HepG2 (cell line): ENCODE measurements around the gene SRSF6. TPM values are rescaled to one million over a fixed set of nuclear protein-coding genes. Genes with fewer than 3 reads are reported as not detected.

ENCODE experiments used
- BCL6 ChIP-seq: IDR thresholded peaks from 2 replicates; pipeline ENCODE4 v1.6.1; 2016; ENCODE audit warnings: missing genetic modification reagents, missing compliant biosample characterization
- E2F1 ChIP-seq: sonication (generic); formaldehyde crosslinking; IDR thresholded peaks from 2 replicates; pipeline ENCODE4 v1.5.0; 2020; ENCODE audit warnings: missing genetic modification reagents
- FOXJ3 ChIP-seq: sonication (generic); formaldehyde crosslinking; IDR thresholded peaks from 2 replicates; pipeline ENCODE4 v1.4.0; 2020; ENCODE audit warnings: missing genetic modification reagents, mild to moderate bottlenecking, borderline replicate concordance
- GZF1 ChIP-seq: sonication (generic); formaldehyde crosslinking; IDR thresholded peaks from 2 replicates; pipeline ENCODE4 v1.5.1; 2020; ENCODE audit warnings: mild to moderate bottlenecking, missing genetic modification reagents
- IRX3 ChIP-seq: sonication (generic); formaldehyde crosslinking; IDR thresholded peaks from 2 replicates; pipeline ENCODE4 v1.8.1; 2023; ENCODE audit warnings: mild to moderate bottlenecking, low read depth, missing genetic modification reagents, borderline replicate concordance
- KDM2A ChIP-seq: sonication (generic); formaldehyde crosslinking; IDR thresholded peaks from 2 replicates; pipeline ENCODE4 v1.4.0; 2020; ENCODE audit warnings: low read depth, missing genetic modification reagents, borderline replicate concordance
- MEIS2 ChIP-seq: sonication (generic); formaldehyde crosslinking; IDR thresholded peaks from 2 replicates; pipeline ENCODE4 v1.9.0; 2021; ENCODE audit warnings: mild to moderate bottlenecking, missing genetic modification reagents
- MIER2 ChIP-seq: IDR thresholded peaks from 2 replicates; pipeline ENCODE4 v1.6.1; 2016; ENCODE audit warnings: missing biosample characterization, missing genetic modification reagents
- NFIC ChIP-seq: IDR thresholded peaks from 2 replicates; pipeline ENCODE4 v1.6.1; 2012; ENCODE audit warnings: mild to moderate bottlenecking, low read length, inconsistent platforms
- PATZ1 ChIP-seq: sonication (generic); formaldehyde crosslinking; IDR thresholded peaks from 2 replicates; pipeline ENCODE4 v1.4.0; 2020; ENCODE audit warnings: missing genetic modification reagents
- PCBP1 ChIP-seq: fragments of 200-400 bp; formaldehyde crosslinking; IDR thresholded peaks from 2 replicates; pipeline ENCODE4 v1.6.1; 2017; ENCODE audit warnings: mild to moderate bottlenecking, low read depth, low read length, borderline replicate concordance
- PHF20 ChIP-seq: sonication (generic); formaldehyde crosslinking; IDR thresholded peaks from 2 replicates; pipeline ENCODE4 v1.5.0; 2020; ENCODE audit warnings: mild to moderate bottlenecking, missing genetic modification reagents
- PITX1 ChIP-seq: sonication (generic); formaldehyde crosslinking; IDR thresholded peaks from 2 replicates; pipeline ENCODE4 v1.5.1; 2020; ENCODE audit warnings: mild to moderate bottlenecking, missing genetic modification reagents
- PRDM10 ChIP-seq: sonication (generic); formaldehyde crosslinking; IDR thresholded peaks from 2 replicates; pipeline ENCODE4 v1.4.0; 2020; ENCODE audit warnings: low read depth, missing genetic modification reagents
- RARG ChIP-seq: sonication (generic); formaldehyde crosslinking; IDR thresholded peaks from 2 replicates; pipeline ENCODE4 v1.4.0; 2020; ENCODE audit warnings: low read depth, mild to moderate bottlenecking, missing genetic modification reagents
- YY1 ChIP-seq: IDR thresholded peaks from 2 replicates; pipeline ENCODE4 v1.6.1; 2011; ENCODE audit warnings: low read length, low read depth, moderate library complexity, mild to moderate bottlenecking; ENCODE audit not compliant: insufficient read depth, insufficient replicate concordance
- ZNF451 ChIP-seq: sonication (generic); formaldehyde crosslinking; IDR thresholded peaks from 2 replicates; pipeline ENCODE4 v1.5.0; 2020; ENCODE audit warnings: mild to moderate bottlenecking, missing genetic modification reagents
- ZNF816 ChIP-seq: sonication (generic); formaldehyde crosslinking; IDR thresholded peaks from 2 replicates; pipeline ENCODE4 v1.8.0; 2022; ENCODE audit warnings: missing genetic modification reagents, mild to moderate bottlenecking, borderline replicate concordance
- ZNF891 ChIP-seq: sonication (generic); formaldehyde crosslinking; IDR thresholded peaks from 2 replicates; pipeline ENCODE4 v1.5.0; 2020; ENCODE audit warnings: mild to moderate bottlenecking, missing genetic modification reagents
- polyA plus RNA-seq, 8 experiments: library from polyadenylated mRNA; depleted of rRNA in 3 of 8; stranded (reverse) in 7 of 8; unstranded in 1 of 8; fragments of >200 nt; fragmentation: Illumina TruSeq in 4 of 8; extraction: Trizol in 4 of 8; gene quantifications; 2 replicates each; pipeline versions ENCODE4 v1.2.1 to v1.2.3, GENCODE V29; 2011 to 2016; ENCODE audit warnings: low read depth in 4 of 8, missing spikeins in 1 of 8, mixed read lengths in 1 of 8; ENCODE audit not compliant: insufficient read depth in 1 of 8
- total RNA-seq, 5 experiments: library from RNA; depleted of rRNA; stranded (reverse); fragments of >200 nt; fragmentation: Illumina TruSeq; extraction: Trizol; gene quantifications; 2 replicates each; pipeline ENCODE4 v1.2.3, GENCODE V29; 2016; ENCODE audit warnings: low read depth in 1 of 5
- TF ChIP-seq, protein P1 (sequence below), 2 experiments: fragments of 450-650 bp in 1 of 2; sonication (generic) in 1 of 2; formaldehyde crosslinking; IDR thresholded peaks; 2 replicates each; pipeline versions ENCODE4 v1.5.0 to v1.8.0; 2020 to 2022; ENCODE audit warnings: mild to moderate bottlenecking in 1 of 2, missing genetic modification reagents in 1 of 2

SRSF6 gene
- total and polyA plus RNA-seq, 2 of the 13 experiments (the other 11 are each of a cell fraction or from before 2014, with no cell fraction given) = 156 to 194 TPM

DNA sequence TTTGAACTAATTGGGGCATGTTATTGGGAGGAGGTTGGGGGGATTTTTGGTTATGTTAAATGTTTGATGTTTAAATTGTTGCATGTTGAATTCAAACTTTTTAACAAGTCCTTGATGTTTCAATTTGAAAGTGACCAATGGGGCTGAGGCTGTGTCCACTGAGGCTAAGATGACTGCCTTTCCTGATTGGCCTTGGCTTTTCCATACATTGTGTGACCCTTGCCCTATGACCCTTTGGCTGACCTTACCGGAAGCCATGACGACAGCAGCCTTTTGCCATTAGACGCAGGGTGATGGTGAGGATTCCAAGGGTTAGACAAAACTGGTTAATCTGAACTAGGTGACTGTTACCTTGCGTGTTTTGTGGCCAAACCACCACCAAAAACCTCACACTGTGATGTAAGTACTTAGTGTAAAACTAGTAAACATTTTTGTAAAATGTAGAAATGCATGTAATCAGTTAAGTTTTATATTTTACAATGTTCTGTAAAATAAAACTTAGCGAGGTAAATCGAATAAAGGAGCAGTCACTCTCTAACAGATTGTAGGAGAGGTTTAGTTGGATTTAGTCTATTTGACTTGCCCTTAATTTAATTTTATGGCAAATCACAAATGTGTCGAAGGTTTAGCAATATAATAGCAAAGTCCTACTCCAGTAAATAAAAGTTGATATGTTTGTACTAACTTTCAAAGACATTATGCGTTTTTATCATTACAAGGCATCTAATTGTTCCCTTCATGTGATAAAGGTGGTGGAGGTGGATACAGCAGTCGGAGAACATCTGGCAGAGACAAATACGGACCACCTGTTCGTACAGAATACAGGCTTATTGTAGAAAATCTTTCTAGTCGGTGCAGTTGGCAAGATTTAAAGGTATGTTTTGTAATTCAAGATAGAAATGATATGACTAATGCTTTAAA, 1.6 kb downstream of the SRSF6 start (continued):
- TF ChIP-seq PRDM10 (CRISPR knock-in tag) (no peak), MIER2 (CRISPR knock-in tag) (no peak), PATZ1 (CRISPR knock-in tag) (no peak; the same call in 1 of the 2 replicates), PHF20 (no peak), ZNF451 (CRISPR knock-in tag) (no peak), BCL6 (CRISPR knock-in tag) (no peak; the same call in 1 of the 2 replicates), YY1 (peak; percentile 12), GZF1 (CRISPR knock-in tag) (no peak), NFIC (peak; percentile 36; the same call in 1 of the 2 replicates), ZNF891 (CRISPR knock-in tag) (no peak), PITX1 (CRISPR knock-in tag) (no peak), RARG (CRISPR knock-in tag) (no peak), MEIS2 (CRISPR knock-in tag) (no peak), IRX3 (no peak), KDM2A (CRISPR knock-in tag) (peak; percentile 22; the same call in 1 of the 2 replicates), ZNF816 (CRISPR knock-in tag) (no peak), FOXJ3 (no peak), E2F1 (CRISPR knock-in tag) (no peak), PCBP1 (no peak)
- TF ChIP-seq, protein P1, sequence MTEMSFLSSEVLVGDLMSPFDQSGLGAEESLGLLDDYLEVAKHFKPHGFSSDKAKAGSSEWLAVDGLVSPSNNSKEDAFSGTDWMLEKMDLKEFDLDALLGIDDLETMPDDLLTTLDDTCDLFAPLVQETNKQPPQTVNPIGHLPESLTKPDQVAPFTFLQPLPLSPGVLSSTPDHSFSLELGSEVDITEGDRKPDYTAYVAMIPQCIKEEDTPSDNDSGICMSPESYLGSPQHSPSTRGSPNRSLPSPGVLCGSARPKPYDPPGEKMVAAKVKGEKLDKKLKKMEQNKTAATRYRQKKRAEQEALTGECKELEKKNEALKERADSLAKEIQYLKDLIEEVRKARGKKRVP (CRISPR knock-in tag; IDR thresholded peaks at IDR 0.05) = no peak
